ENCODE results near the gene FBLN5. TPM values are rescaled to one million over a fixed set of nuclear protein-coding genes. Genes with fewer than 3 reads are reported as not detected.

Gene FBLN5
- total RNA-seq, 4 donors from 2014 or later, result 77.7 to 186 (median 127) TPM

GRCh38 chr14:91870890-91871289 lies 76.6 kb downstream of the FBLN5 start:
- TF ChIP-seq POLR2AphosphoS5 (IDR thresholded peaks at IDR 0.05) (no peak), CTCF (IDR thresholded peaks at IDR 0.05) (no peak), POLR2A (IDR thresholded peaks at IDR 0.05) (no peak), EP300 (IDR thresholded peaks at IDR 0.05) (no peak)
- WGBS, 2 donors (ENCODE audit: low coverage in 1 of 2), result 57 to 59% methylated on average over 2 of the region's 2 CpGs
- no peaks in the 10 kb centered on the region for H3K27me3 ChIP-seq
- ATAC-seq, result no peak
- H3K27ac ChIP-seq, result no peak overlapping the region
- H3K36me3 ChIP-seq, result peaks cover 0 to 36% of the 10 kb centered on the region in 2 donors
- no peak overlapping the region for H3K4me3 ChIP-seq
- H3K4me1 ChIP-seq, result peaks cover 0 to 27% (median 9%) of the 10 kb centered on the region in 3 donors
- peaks cover 0 to 13% (median 0%) of the 10 kb centered on the region in 3 donors for H3K9me3 ChIP-seq

GRCh38 chr14:91870001-91870400 lies 77.5 kb downstream of the FBLN5 start:
- TF ChIP-seq EP300 (IDR thresholded peaks at IDR 0.05), result no peak
- no peak for TF ChIP-seq POLR2A (IDR thresholded peaks at IDR 0.05)
- TF ChIP-seq POLR2AphosphoS5 (IDR thresholded peaks at IDR 0.05), result no peak
- no peak for TF ChIP-seq CTCF (IDR thresholded peaks at IDR 0.05)
- 80 to 82% methylated on average over 1 to 3 of the region's 16 CpGs for WGBS, 2 donors (ENCODE audit: low coverage in 1 of 2)
- no peak overlapping the region for H3K27ac ChIP-seq

DNA sequence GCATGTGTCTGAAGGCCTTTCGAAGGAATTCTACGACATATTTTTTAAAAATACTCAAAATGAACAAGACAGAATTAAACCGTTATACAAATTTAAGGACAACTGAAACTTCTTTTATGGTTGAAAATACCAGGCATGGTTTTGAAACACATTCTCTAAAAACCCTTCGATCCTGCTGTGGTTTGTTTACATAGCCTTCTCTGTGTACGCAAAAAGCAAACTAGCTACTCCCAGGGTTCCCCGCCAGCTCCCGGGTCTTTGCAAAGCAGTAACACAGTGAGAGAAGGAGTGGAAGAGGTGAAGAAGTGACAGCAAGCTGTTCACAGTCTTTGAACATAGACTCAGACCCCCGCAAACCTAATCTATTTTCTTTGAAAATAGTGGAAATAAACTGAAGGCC lies 77.9 kb downstream of the FBLN5 start:
- WGBS, 2 donors (ENCODE audit: low coverage in 1 of 2), result 75 to 80% methylated on average over 7 to 8 of the region's 8 CpGs
- Histone ChIP-seq H3K9me3 (peaks cover 0 to 13% (median 0%) of the 10 kb centered on the region in 3 donors), H3K36me3 (peaks cover 0 to 27% of the 10 kb centered on the region in 2 donors), H3K4me1 (peaks cover 0 to 27% (median 9%) of the 10 kb centered on the region in 3 donors), H3K27ac (no peak overlapping the region), H3K27me3 (no peaks in the 10 kb centered on the region), H3K4me3 (no peak overlapping the region)
- TF ChIP-seq POLR2AphosphoS5 (IDR thresholded peaks at IDR 0.05), result no peak
- no peak for TF ChIP-seq CTCF (IDR thresholded peaks at IDR 0.05)
- no peak for TF ChIP-seq EP300 (IDR thresholded peaks at IDR 0.05)
- no peak for TF ChIP-seq POLR2A (IDR thresholded peaks at IDR 0.05)
- ATAC-seq, result no peak

More at GRCh38 chr14:91870001-91870400, 77.5 kb downstream of the FBLN5 start:
- no peak overlapping the region for H3K4me3 ChIP-seq
- H3K27me3 ChIP-seq, result no peaks in the 10 kb centered on the region
- H3K9me3 ChIP-seq, result peaks cover 0 to 13% (median 0%) of the 10 kb centered on the region in 3 donors
- peaks cover 0 to 27% of the 10 kb centered on the region in 2 donors for H3K36me3 ChIP-seq
- no peak for ATAC-seq
- H3K4me1 ChIP-seq, result peaks cover 0 to 27% (median 9%) of the 10 kb centered on the region in 3 donors

GRCh38 chr14:91867316-91867988 lies 80.0 kb downstream of the FBLN5 start, which contains the start of gene TC2N:
TSS of gene TC2N (minus strand) at chr14:91867536. CDS start at chr14:91813769, 53,767 bp downstream.
- Histone ChIP-seq H3K9me3 (peaks cover 0 to 13% (median 0%) of the 10 kb centered on the region in 3 donors), H3K27ac (no peak within 1 kb of the TSS), H3K4me1 (peaks cover 0 to 13% (median 4%) of the 10 kb centered on the region in 3 donors), H3K27me3 (no peaks in the 10 kb centered on the region), H3K36me3 (peaks cover 0 to 27% of the 10 kb centered on the region in 2 donors), H3K4me3 (peak within 1 kb of the TSS in 1 of 2 donors; percentile 9)
- no peak for TF ChIP-seq POLR2AphosphoS5 (IDR thresholded peaks at IDR 0.05)
- no peak for TF ChIP-seq POLR2A (IDR thresholded peaks at IDR 0.05)
- no peak for TF ChIP-seq EP300 (IDR thresholded peaks at IDR 0.05)
- TF ChIP-seq CTCF (IDR thresholded peaks at IDR 0.05), result no peak
- 85% methylated on average over 3 to 4 of the region's 10 CpGs for WGBS, 2 donors (ENCODE audit: low coverage in 1 of 2)
- no peak for ATAC-seq
